GM21717 (cell line): ENCODE data around the gene METTL14.

Experiments
- ATAC-seq: cut with Tn5 transposase; IDR thresholded peaks from one replicate; pipeline ENCODE4 v1.9.1; 2021; ENCODE audit warnings: mild to moderate bottlenecking, moderate library complexity; ENCODE audit not compliant: unreplicated experiment

METTL14 gene

DNA sequence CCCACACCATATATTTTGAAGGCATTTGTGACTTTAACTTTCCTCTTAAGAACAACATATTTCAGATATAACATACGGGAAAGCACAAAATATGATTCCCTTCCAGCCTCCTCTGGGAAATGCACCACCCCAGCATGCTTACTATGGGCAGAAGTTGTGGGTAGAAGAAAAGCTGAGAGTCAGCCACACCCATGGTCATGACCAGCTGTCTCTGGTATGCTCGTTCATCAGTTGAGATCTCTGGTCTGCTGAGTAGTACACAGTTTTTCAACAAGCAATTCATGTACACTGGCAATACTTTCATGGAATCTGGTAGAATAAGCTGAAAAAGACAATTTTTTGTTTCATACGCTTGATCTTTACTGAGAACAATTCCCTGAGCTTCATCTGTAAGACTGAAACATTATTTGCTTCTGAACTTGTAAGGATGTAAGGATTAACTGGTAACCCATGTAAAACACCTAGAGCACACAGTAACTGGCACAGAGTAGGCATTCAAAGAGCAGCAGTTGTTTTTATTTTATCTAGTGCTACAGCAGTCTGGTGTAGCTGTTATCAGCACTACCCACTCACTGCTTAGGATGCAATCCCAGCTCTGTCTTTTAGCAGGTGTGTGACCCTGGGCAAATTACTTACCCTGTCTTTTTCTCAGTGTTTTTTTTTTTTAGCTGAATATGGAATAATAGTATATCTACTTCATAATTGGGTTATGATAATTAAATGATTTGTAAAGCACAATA, 47.6 kb downstream of the METTL14 start:
- no peak for ATAC-seq

- ATAC-seq = no peak
Measured at GRCh38 chr4:118734491-118735205, 49.5 kb downstream of the METTL14 start.

DNA sequence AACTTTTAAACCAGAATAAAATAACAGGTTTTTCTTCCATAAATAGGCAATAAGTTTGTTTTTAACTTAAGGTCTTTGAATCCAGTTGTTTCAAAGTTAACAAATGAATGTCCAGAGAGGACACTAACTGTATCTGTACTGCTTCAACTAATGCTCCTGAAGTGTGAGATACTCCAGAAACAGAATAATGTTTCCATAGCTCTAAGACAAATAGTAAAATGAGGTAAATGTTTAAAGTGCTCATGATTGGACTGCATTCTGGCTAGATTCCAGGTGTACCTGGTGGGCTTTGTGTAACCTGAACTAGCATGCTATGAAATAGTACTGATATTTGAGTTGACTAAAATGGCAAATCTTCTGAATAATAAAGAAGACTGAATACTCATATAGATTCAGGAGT, 51.7 kb downstream of the METTL14 start:
- no peak for ATAC-seq

- no peak for ATAC-seq
Measured at GRCh38 chr4:118738090-118738489, 52.9 kb downstream of the METTL14 start.

DNA sequence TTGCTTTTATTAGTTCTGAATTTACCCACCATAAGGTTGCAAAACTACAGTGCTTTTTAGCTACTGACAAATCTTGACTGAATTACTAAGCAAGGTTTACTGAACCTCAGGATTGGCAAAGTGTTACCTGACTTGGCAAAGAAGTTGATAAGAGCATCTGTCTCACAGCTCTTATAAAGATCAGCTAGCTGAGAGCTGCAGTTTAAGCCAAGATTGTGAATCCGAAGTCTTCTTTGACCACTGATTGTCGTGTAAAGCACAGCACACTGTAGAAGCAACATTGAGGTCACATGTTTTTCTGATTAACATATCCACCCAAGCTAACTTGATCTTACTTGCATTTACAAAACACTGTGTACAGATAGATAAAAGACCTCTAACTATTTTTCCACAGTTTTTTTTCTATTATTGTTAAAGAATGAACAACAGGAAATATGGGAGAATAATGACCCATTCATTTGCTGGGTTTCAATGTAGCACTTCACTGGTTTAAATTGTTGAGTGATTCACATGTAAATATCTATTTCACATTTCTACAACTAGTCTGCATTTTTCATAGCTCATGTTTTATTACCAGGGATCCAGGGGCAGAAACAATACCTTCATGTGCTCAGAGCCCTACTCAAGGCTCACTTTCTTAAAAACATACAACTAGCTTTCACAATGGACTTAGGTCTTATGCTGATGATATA, 54.0 kb downstream of the METTL14 start:
- no peak for ATAC-seq

DNA sequence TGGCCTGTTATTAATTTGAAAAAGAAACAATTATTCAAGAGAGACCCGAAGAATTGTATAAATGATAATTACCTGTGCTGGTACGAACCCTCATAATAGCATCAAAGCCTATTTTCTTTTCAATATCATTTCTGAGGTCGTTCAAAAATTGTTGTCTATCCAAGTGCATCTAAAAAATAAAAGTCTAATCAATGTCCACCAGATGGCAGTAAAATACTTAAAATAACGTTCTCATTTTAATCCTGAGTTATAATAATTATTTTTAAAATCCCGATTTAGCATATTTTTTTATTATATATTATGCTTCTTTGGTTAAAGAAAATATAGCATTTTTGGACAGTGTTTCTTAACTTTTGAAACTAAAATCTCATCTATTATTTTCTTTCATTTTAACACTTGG, 55.7 kb downstream of the METTL14 start:
- ATAC-seq = no peak

GRCh38 chr4:118741301-118741855, 56.2 kb downstream of the METTL14 start:
- no peak for ATAC-seq

DNA sequence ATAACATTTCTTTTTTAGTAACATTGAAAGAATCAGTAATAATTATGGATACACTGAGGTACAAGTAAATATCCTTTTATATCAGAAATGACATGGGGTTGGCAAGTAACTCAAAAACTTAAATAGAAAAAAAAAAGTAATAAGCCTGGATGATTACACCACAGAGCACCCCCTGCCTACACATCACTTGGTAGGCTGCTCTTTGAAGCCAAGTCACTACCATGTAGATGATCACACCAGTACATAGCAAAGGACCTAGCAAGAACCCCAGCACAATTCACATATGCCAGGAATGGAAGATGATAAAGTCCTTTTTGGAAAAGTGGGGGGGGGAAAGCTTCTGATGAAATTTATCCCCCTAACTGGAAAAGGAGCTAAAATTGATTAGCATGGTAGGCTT, 56.9 kb downstream of the METTL14 start:
- ATAC-seq = no peak

DNA sequence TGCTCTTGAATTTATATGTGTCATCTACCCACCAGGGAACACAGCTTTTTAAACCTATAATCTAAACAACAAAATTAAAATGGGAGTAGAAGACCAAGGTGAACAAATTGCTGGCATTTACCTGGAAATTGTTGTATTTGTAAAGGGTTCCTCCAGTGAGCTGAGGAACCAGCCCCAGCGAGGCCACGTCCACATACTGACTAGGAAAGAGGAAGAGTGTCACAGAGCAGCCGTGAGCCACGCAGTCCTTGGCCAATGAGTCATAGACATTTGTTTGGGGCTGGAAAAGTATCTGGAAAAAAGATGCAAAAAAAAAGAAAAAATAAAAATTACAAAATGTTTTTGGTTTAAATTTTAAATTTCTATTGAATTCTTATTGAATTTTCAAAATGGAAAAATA, 58.7 kb downstream of the METTL14 start:
- no peak for ATAC-seq

DNA sequence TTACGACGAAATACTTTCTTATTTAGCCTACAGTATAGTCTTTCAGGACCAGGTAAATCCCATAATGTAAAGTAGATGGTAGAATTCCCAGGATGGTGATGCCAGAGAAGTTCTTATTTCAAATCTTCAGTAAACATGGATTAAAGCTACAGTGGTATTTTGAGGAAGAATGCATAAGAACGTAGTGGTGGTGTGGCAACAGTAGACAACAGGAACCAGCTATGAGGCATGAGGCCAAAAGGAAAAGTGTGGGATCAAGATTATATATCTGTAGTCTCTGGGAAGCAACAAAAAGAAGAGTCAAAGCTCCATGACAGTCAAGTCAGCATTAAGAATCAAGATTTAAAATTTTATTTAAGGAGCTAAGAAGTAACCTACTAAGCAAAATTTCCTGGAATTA, 60.2 kb downstream of the METTL14 start:
- no peak for ATAC-seq

DNA sequence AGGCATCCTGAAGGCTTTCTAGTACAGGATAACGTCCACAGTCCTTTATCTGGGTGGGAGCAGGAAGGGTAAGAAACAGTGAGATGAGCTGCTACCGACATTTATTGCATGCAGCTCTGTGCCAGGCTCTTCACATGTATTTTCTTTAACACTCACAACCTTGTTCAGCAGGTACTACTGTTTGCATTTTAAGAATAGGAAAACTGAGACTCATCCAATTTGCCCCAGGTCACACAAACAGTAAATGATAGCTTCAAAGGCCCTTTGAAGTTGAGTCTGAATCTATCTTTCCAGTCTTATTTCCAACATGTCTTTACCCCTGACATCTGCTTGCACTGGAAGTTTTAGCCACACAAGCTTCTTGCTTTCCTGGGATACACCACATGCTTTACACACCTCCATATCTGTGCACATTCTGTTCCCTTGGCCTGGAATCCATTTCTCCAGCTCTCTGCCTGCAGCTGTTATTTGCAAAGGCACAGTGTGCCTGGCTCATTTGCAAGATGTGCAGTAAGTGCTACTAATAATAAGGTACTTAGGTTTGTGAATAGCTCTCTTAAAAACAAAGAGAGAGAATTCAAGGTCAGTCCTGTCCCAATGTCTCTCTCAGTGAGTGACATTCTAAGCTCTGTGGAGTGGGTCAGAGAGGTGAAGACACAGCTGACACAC, 61.2 kb downstream of the METTL14 start:
- no peak for ATAC-seq

- no peak for ATAC-seq
Measured at GRCh38 chr4:118749347-118749988, 64.3 kb downstream of the METTL14 start.

DNA sequence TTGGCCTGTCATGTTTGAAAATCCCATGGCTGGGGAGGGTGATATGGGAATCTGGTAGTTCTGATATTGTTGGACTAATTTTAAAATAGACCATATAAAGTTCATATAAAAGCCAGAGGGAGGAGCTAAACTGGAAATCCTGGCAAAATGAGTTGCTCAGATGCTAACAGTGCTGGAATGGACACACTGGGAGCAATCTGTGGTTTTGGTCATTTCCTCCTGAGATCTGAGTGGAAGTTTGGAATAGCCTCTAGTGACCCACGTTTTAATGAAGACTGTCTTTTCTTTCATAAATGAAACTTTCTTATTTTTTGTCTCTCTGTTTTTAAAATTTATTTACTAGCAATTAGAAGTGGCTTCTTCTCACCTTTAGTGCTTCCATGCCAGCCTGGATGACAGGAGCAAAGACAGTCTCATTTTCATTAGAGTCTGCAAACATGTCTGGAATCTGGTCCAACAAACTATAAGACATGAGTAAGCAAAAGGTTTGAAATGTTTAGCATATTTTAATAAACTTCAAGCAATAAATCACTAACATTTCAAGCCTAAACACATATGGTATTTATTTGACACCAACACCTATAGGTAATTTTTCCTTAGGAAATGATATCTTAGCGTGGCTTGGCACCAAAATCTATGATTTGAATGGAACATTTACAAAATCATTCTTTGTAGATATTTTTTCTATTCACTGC, 66.6 kb downstream of the METTL14 start:
- ATAC-seq = no peak

DNA sequence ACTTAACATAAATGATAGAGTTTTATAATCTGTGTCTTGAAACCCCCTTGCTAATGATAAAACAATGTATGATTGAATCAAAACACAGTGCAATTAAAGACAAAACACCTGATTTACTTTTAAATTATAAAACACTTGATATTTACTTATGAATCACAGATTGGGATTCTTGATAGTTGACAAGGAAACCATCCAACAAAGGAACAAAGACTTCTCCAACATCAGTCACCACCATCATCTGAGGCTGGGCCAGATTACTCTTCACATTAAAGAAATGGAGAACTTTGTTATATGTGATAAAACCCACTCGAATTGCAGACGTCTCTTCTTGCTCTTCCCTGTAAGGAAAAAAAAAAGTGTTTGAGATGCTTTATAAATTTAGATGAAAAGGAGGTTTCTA, 67.4 kb downstream of the METTL14 start:
- no peak for ATAC-seq

- ATAC-seq = no peak
Measured at GRCh38 chr4:118753096-118753495, 67.9 kb downstream of the METTL14 start.

DNA sequence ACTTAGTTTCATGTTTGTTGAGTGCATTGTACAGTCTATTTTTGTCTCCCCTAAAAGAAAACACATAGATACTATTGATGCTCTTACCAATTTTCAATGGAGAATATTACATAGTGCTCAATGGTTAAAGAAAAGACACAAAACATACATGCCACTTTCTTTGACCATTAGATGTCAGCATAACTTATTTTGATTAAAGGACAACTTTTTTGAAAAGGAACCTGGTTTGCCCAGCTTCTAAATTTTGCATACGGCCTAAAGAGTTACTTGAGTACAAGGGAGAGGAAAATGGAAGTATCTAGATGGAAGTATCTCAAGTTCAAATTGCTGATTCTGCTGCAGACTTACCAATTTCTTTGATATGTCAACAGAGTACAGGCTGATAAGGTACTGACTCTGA, 68.5 kb downstream of the METTL14 start:
- no peak for ATAC-seq

- no peak for ATAC-seq
Measured at GRCh38 chr4:118754890-118755289, 69.7 kb downstream of the METTL14 start.

- no peak for ATAC-seq
Measured at GRCh38 chr4:118755438-118756226, 70.4 kb downstream of the METTL14 start.

DNA sequence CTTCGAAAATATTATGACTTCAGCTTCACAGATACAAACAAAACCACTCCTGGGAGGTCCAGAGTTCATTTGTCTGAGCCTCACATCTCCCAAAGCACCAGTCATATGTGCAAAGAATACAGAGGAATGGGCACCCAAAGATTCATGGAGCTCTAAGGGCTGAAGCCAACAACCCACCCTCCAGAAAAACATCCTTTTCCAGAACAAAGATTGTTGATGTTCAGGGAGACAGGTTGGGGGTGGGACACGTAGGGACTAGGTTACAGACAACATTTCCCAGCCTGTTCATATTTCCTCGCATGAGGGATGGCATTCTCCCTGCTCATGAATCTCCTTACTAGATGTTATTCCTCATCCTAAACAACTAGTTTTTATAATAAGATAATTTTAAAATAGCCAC, 71.2 kb downstream of the METTL14 start:
- ATAC-seq = no peak
